Measurements from ENCODE around the gene GGPS1. TPM values are rescaled to one million over a fixed set of nuclear protein-coding genes. Genes with fewer than 3 reads are reported as not detected.

The GGPS1 gene
- polyA plus RNA-seq, 1 donor from 2014 or later = 71.9 TPM

DNA sequence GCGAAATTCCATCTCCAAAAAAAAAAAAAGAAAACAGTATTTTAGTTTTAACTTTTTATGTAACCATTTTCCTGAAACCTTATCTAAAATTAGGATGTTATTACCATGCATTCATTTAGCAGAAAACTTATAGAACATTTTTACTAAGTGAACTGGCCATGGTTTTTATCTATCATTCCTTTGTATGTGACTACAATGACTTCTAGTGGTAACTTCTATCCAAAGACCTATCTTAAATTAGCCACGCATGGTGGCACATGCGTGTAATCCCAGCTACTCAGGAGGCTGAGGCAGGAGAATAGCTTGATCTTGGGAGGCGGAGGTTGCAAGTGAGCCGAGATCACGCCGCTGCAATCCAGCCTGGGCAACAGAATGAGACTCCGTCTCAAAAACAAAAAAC is 11.4 kb downstream of the GGPS1 start:
- Histone ChIP-seq H4K20me1 (ENCODE audit: insufficient read depth) (no peaks in the 10 kb centered on the region), H2AFZ (ENCODE audit: low read depth, low read length) (no peak overlapping the region), H3K4me2 (ENCODE audit: low read length) (no peak overlapping the region), H3K36me3 (ENCODE audit: insufficient read depth, low read length) (no peaks in the 10 kb centered on the region), H3K27ac (ENCODE audit: low read length) (no peak overlapping the region), H3K27me3 (ENCODE audit: insufficient read depth, low read depth, low read length) (no peaks in the 10 kb centered on the region), H3K9ac (ENCODE audit: low read length) (no peak overlapping the region), H3K9me3 (ENCODE audit: low read length) (no peaks in the 10 kb centered on the region), H3K79me2 (replicated peaks; ENCODE audit: insufficient read depth, low read length) (peaks cover 4% of the 10 kb centered on the region), H3K4me3 (ENCODE audit: low read length) (no peak overlapping the region), H3F3A (ENCODE audit: insufficient read depth, low read length, poor library complexity, severe bottlenecking) (no peaks in the 10 kb centered on the region), H3K9me2 (ENCODE audit: insufficient read depth, low read length) (no peaks in the 10 kb centered on the region)
- no peak for TF ChIP-seq EZH2 (IDR thresholded peaks at IDR 0.05; ENCODE audit: borderline replicate concordance, insufficient read depth, low read length, poor library complexity, severe bottlenecking)
- TF ChIP-seq EP300 (conservative IDR thresholded peaks at IDR 0.05; ENCODE audit: poor library complexity, severe bottlenecking) = no peak
- TF ChIP-seq SMC3 (conservative IDR thresholded peaks at IDR 0.05; ENCODE audit: poor library complexity) = no peak
- no peak for TF ChIP-seq MXI1 (conservative IDR thresholded peaks at IDR 0.05; ENCODE audit: poor library complexity, severe bottlenecking)
- TF ChIP-seq, protein P1, sequence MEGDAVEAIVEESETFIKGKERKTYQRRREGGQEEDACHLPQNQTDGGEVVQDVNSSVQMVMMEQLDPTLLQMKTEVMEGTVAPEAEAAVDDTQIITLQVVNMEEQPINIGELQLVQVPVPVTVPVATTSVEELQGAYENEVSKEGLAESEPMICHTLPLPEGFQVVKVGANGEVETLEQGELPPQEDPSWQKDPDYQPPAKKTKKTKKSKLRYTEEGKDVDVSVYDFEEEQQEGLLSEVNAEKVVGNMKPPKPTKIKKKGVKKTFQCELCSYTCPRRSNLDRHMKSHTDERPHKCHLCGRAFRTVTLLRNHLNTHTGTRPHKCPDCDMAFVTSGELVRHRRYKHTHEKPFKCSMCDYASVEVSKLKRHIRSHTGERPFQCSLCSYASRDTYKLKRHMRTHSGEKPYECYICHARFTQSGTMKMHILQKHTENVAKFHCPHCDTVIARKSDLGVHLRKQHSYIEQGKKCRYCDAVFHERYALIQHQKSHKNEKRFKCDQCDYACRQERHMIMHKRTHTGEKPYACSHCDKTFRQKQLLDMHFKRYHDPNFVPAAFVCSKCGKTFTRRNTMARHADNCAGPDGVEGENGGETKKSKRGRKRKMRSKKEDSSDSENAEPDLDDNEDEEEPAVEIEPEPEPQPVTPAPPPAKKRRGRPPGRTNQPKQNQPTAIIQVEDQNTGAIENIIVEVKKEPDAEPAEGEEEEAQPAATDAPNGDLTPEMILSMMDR (IDR thresholded peaks at IDR 0.05; ENCODE audit: poor library complexity, severe bottlenecking) = no peak
- no peak for TF ChIP-seq TAF1 (IDR thresholded peaks at IDR 0.05; ENCODE audit: low read depth)
- TF ChIP-seq RAD21 (conservative IDR thresholded peaks at IDR 0.05) = no peak
- TF ChIP-seq, protein P2, sequence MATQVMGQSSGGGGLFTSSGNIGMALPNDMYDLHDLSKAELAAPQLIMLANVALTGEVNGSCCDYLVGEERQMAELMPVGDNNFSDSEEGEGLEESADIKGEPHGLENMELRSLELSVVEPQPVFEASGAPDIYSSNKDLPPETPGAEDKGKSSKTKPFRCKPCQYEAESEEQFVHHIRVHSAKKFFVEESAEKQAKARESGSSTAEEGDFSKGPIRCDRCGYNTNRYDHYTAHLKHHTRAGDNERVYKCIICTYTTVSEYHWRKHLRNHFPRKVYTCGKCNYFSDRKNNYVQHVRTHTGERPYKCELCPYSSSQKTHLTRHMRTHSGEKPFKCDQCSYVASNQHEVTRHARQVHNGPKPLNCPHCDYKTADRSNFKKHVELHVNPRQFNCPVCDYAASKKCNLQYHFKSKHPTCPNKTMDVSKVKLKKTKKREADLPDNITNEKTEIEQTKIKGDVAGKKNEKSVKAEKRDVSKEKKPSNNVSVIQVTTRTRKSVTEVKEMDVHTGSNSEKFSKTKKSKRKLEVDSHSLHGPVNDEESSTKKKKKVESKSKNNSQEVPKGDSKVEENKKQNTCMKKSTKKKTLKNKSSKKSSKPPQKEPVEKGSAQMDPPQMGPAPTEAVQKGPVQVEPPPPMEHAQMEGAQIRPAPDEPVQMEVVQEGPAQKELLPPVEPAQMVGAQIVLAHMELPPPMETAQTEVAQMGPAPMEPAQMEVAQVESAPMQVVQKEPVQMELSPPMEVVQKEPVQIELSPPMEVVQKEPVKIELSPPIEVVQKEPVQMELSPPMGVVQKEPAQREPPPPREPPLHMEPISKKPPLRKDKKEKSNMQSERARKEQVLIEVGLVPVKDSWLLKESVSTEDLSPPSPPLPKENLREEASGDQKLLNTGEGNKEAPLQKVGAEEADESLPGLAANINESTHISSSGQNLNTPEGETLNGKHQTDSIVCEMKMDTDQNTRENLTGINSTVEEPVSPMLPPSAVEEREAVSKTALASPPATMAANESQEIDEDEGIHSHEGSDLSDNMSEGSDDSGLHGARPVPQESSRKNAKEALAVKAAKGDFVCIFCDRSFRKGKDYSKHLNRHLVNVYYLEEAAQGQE (IDR thresholded peaks at IDR 0.05; ENCODE audit: borderline replicate concordance) = no peak
- no peak for TF ChIP-seq POLR2AphosphoS5 (IDR thresholded peaks at IDR 0.05)

DNA sequence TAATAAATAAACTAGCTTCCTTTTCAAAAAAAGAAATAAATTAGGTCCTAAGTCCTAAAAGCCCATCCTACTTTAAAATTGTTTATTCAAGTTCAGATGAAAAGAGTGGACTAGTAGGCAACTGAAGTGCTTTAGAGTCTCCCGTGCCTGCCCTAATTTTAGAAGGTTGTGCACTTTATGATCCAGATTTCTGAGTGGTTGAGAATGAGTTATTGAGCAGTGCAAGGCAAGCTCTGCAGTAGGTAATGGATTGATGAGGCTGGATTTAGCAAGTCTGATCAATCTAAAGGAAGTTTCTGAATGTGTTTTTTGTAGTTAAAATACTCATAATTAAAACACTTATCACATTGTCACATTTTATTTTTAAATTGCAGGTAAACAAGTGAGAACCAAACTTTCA is 13.0 kb downstream of the GGPS1 start:
- Histone ChIP-seq H3K79me2 (replicated peaks; ENCODE audit: insufficient read depth, low read length) (no peaks in the 10 kb centered on the region), H3K27ac (ENCODE audit: low read length) (no peak overlapping the region), H3K4me3 (ENCODE audit: low read length) (no peak overlapping the region), H3F3A (ENCODE audit: insufficient read depth, low read length, poor library complexity, severe bottlenecking) (no peaks in the 10 kb centered on the region), H2AFZ (ENCODE audit: low read depth, low read length) (no peak overlapping the region), H3K9ac (ENCODE audit: low read length) (no peak overlapping the region), H4K20me1 (ENCODE audit: insufficient read depth) (no peaks in the 10 kb centered on the region), H3K4me2 (ENCODE audit: low read length) (no peak overlapping the region), H3K36me3 (ENCODE audit: insufficient read depth, low read length) (peaks cover 4% of the 10 kb centered on the region), H3K9me3 (ENCODE audit: low read length) (no peaks in the 10 kb centered on the region), H3K27me3 (ENCODE audit: insufficient read depth, low read depth, low read length) (no peaks in the 10 kb centered on the region), H3K9me2 (ENCODE audit: insufficient read depth, low read length) (no peaks in the 10 kb centered on the region)
- TF ChIP-seq, protein P2 (IDR thresholded peaks at IDR 0.05; ENCODE audit: borderline replicate concordance) = no peak
- no peak for TF ChIP-seq TAF1 (IDR thresholded peaks at IDR 0.05; ENCODE audit: low read depth)
- TF ChIP-seq POLR2AphosphoS5 (IDR thresholded peaks at IDR 0.05) = no peak
- TF ChIP-seq, protein P1 (IDR thresholded peaks at IDR 0.05; ENCODE audit: poor library complexity, severe bottlenecking) = no peak
- no peak for TF ChIP-seq SMC3 (conservative IDR thresholded peaks at IDR 0.05; ENCODE audit: poor library complexity)
- no peak for TF ChIP-seq EP300 (conservative IDR thresholded peaks at IDR 0.05; ENCODE audit: poor library complexity, severe bottlenecking)
- TF ChIP-seq RAD21 (conservative IDR thresholded peaks at IDR 0.05) = no peak
- no peak for TF ChIP-seq MXI1 (conservative IDR thresholded peaks at IDR 0.05; ENCODE audit: poor library complexity, severe bottlenecking)
- TF ChIP-seq EZH2 (IDR thresholded peaks at IDR 0.05; ENCODE audit: borderline replicate concordance, insufficient read depth, low read length, poor library complexity, severe bottlenecking) = no peak
